GM19035 (cell line): Measurements from ENCODE around the gene PTCH2.

Experiments
- ATAC-seq: cut with Tn5 transposase; IDR thresholded peaks from one replicate; pipeline ENCODE4 v1.9.1; 2021; ENCODE audit not compliant: unreplicated experiment

The PTCH2 gene

DNA sequence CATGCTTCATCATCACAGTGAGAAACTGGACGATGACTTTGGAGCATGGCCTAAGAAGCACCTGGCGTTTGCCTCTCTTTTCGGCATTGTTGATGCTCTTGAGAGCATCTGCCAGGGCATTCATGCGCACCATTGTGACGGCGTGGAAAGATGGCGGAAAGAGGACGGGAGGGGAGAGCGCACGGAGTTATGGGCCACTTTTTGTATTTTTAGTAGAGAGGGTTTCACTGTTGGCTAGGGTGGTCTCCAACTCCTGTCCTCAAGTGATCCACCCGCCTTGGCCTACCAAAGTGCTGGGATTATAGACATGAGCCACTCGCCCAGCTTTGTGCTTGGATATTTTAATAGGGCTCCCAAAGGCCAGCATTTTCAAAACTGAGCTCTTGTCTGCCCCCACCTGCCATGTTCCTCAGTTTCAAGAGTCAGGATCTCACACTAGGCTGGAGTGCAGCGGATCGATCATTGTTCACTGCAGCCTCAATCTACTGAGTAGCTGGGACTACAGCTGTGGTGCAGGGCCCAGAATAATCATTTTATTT is 62.4 kb downstream of the PTCH2 start:
- ATAC-seq, result no peak

DNA sequence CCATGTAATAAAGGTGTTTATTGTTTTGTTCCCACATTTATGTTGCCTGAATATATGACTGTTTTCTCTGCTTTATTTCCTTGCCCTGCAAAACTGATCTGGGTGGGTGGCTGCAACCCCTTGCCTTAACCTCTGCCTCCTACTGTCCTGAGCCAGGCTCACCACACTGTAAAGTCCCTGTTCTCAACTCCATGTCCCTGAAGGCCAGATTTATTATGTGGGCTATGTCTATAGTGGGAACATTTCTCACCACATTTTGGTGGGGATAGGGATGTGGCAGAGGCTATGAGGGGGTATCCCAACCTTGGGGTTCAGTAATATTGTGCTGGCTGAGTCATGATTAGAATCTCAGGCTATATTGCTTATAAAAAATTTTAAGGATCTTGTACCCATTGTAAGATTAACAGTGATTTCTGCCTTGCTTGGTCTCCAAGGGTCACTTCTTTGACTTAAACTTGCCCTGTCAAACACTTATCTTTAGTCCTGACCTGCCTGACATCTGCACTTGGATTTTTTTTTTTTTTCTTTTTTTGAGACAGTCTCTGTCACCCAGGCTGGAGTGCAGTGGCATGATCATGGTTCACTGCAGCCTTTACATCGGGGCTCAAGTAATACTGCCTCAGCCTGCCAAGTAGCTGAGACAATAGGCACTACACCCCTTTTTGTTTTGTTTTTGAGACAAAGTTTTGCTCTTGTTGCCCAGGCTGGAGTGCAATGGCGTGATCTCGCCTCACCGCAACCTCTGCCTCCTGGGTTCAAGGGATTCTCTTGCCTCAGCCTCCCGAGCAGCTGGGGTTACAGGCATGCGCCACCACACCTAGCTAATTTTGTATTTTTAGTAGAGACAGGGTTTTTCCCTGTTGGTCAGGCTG is 64.1 kb downstream of the PTCH2 start:
- ATAC-seq, result no peak

DNA sequence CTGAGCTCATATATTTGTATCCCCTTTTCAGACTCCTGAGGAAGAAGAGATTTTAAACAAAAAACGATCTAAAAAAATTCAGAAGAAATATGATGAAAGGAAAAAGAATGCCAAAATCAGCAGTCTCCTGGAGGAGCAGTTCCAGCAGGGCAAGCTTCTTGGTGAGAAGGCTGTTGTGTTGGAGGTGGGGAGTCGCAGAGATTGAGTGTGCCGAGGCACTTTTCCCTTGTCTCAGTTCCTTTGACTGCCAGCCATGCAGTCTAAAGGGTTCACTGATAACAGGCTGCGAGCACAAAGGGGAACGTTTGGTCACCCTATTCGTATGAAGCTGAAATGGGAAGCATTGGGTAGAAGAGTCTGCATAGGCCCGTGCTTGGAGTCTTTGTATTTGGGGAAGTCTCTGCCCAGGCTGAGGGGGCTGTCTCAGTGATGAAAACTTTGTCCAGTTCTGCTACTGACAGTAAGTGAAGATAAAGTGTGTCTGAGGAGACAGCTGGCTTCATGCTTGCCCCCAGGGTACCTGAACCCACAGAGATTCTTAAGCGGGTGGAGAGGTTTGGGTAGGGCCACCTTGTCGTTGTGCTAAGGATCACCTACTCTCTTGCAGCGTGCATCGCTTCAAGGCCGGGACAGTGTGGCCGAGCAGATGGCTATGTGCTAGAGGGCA is 65.0 kb downstream of the PTCH2 start:
- no peak for ATAC-seq

DNA sequence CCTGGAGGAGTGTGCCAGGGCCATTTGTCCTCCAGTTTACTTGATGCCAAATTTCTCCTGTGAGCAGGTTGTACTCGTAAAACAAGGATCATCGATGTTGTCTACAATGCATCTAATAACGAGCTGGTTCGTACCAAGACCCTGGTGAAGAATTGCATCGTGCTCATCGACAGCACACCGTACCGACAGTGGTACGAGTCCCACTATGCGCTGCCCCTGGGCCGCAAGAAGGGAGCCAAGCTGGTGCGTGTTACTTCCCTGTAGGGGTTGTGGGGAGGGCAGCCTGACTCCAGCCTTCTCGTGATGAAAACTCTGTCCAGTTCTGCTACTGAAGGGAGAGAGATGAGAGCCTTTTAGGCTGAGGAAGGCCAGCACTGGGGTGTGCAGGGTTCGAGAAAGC is 65.5 kb downstream of the PTCH2 start:
- ATAC-seq, result no peak

DNA sequence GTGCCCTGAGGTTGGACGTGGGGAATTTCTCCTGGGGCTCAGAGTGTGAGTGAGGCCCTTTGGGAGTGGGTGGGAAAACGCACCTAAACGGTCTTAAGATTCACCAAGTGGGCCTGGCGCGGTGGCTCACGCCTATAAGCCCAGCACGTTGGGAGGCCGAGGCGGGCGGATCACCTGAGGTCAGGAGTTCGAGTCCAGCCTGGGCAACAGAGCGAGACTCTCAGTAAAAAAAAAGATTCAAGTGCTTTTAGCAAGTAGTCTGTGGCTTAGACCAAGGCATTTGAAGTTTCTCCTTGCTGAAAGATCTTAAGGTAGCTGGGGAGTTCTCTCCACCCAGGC is 66.4 kb downstream of the PTCH2 start:
- ATAC-seq, result no peak

DNA sequence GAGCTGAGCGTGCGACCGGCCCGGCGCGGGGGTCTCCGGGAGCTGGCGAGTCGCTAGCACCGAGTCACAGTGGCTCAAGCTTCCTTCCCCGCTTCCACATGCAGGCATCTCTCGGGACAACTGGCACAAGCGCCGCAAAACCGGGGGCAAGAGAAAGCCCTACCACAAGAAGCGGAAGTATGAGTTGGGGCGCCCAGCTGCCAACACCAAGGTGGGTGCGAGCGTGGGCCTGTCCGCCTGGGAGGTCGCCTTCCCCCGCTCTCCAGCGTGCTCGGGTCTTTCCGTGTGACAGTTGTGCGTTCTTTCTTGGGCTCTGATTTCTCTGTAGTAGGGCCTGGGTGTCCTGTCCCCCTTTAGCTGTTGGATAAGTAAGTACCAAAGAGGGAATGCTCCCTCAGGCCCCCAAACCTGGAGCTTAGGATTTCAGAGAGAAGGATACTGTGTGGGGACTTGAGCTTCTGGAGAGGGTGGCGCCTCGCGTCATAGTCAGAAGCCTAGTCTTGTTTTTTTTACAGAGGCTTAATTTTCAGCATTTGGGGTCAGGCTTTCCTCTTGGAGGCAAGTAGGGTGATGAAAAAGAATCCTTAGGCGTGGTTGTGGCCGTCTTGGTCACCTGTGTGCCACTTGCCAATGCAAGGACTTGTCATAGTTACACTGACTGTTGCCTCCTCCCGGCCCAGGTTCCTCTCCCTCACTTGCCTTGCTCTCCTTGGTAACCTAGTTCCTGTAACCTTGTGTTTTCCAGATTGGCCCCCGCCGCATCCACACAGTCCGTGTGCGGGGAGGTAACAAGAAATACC is 66.9 kb downstream of the PTCH2 start:
- peak; percentile 15 for ATAC-seq

- ATAC-seq, result peak; percentile 77
Measured at GRCh38 chr1:44775078-44775929, 67.7 kb downstream of the PTCH2 start, which contains the start of gene RPS8. Gene RPS8 (plus strand): TSS chr1:44775540. CDS start chr1:44775597, 57 bp downstream.
